Activated naive CD4-positive, alpha-beta T cell treated with anti-CD3 and anti-CD28 coated beads, Interleukin-2, amount 10 ng/mL, durations not matched to agents 7 days and 5 days (primary cell): ENCODE results near the gene VTN.

Experiments
- CTCF ChIA-PET: fragments of 350-600 bp; sonication (Branson Sonifier 250); formaldehyde crosslinking; loops from one replicate; lab custom pipeline; 2021; ENCODE audit warnings: antibody characterized with exemption; lab: Charles Lee
- DNase-seq: peaks from one replicate; pipeline ENCODE4 v3.0.0-alpha.2; 2020
- H3K27ac Mint-ChIP-seq: one replicate; pipeline ENCODE4 v1.8.0; 2021; ENCODE audit warnings: mild to moderate bottlenecking, moderate library complexity, mixed read lengths
- H3K27me3 Mint-ChIP-seq: one replicate; pipeline ENCODE4 v1.8.0; 2021; ENCODE audit warnings: mild to moderate bottlenecking, mixed read lengths
- H3K36me3 Mint-ChIP-seq: one replicate; pipeline ENCODE4 v1.8.0; 2021; ENCODE audit warnings: mixed read lengths
- H3K4me1 Mint-ChIP-seq: one replicate; pipeline ENCODE4 v1.8.0; 2021; ENCODE audit warnings: mixed read lengths
- H3K4me3 Mint-ChIP-seq: one replicate; pipeline ENCODE4 v1.8.0; 2021; ENCODE audit warnings: mild to moderate bottlenecking, moderate library complexity, mixed read lengths
- H3K9me3 Mint-ChIP-seq: one replicate; pipeline ENCODE4 v1.8.0; 2021; ENCODE audit warnings: mixed read lengths

Gene VTN

GRCh38 chr17:28370035-28370743, at the start of gene VTN:
Gene VTN (minus strand): TSS chr17:28370307. CDS start chr17:28370203, 104 bp downstream.
- Mint-ChIP-seq H3K4me1 (peaks cover 29% of the 10 kb centered on the region), H3K27me3 (peaks cover 5% of the 10 kb centered on the region), H3K9me3 (no peaks in the 10 kb centered on the region), H3K4me3 (peak within 1 kb of the TSS; percentile 87), H3K27ac (peak within 1 kb of the TSS; percentile 81), H3K36me3 (no peaks in the 10 kb centered on the region)
- CTCF ChIA-PET: no interaction called here
- DNase-seq: no peak

GRCh38 chr17:28416703-28417311, 46.7 kb upstream of the VTN start:
- H3K27ac Mint-ChIP-seq: no peak overlapping the region
- H3K36me3 Mint-ChIP-seq: no peaks in the 10 kb centered on the region
- H3K27me3 Mint-ChIP-seq: peaks cover 21% of the 10 kb centered on the region
- no peaks in the 10 kb centered on the region for H3K4me1 Mint-ChIP-seq
- no peak overlapping the region for H3K4me3 Mint-ChIP-seq
- CTCF ChIA-PET: interaction anchor here (0.6 to 3.3 kb wide), 26 partner anchors 9 to 590 kb away, joined by 3 to 22 read pairs (median 4); partner anchors contain the start of genes POLDIP2 and SLC46A1
- peak; percentile 71 for DNase-seq
- H3K9me3 Mint-ChIP-seq: no peaks in the 10 kb centered on the region

- H3K27me3 Mint-ChIP-seq: peaks cover 23% of the 10 kb centered on the region
- H3K4me1 Mint-ChIP-seq: no peaks in the 10 kb centered on the region
- DNase-seq: no peak
- H3K9me3 Mint-ChIP-seq: no peaks in the 10 kb centered on the region
- no peak overlapping the region for H3K27ac Mint-ChIP-seq
- H3K36me3 Mint-ChIP-seq: no peaks in the 10 kb centered on the region
- no peak overlapping the region for H3K4me3 Mint-ChIP-seq
- CTCF ChIA-PET: interaction anchor here (0.7 to 3.3 kb wide), 15 partner anchors 8 to 202 kb away, joined by 3 to 22 read pairs (median 5); partner anchors contain the start of gene POLDIP2
Measured at GRCh38 chr17:28415886-28416285, 45.8 kb upstream of the VTN start.

GRCh38 chr17:28413804-28414203, 43.7 kb upstream of the VTN start:
- Mint-ChIP-seq H3K4me1 (no peaks in the 10 kb centered on the region), H3K9me3 (no peaks in the 10 kb centered on the region), H3K36me3 (no peaks in the 10 kb centered on the region), H3K27ac (no peak overlapping the region), H3K4me3 (no peak overlapping the region), H3K27me3 (peaks cover 19% of the 10 kb centered on the region)
- CTCF ChIA-PET: no interaction called here
- DNase-seq: no peak

- no peak for DNase-seq
- Mint-ChIP-seq H3K27me3 (peaks cover 35% of the 10 kb centered on the region), H3K27ac (no peak overlapping the region), H3K4me1 (no peaks in the 10 kb centered on the region), H3K9me3 (no peaks in the 10 kb centered on the region), H3K4me3 (no peak overlapping the region), H3K36me3 (no peaks in the 10 kb centered on the region)
- CTCF ChIA-PET: interaction anchor here (1.4 kb wide), 1 partner anchor 14 kb away, joined by 3 read pairs; no protein-coding TSS in a partner anchor
Measured at GRCh38 chr17:28412099-28412498, 42.0 kb upstream of the VTN start.

- CTCF ChIA-PET: interaction anchor here (0.7 to 2.0 kb wide), 4 partner anchors 9 to 175 kb away, joined by 3 to 10 read pairs (median 3); no protein-coding TSS in a partner anchor
- Mint-ChIP-seq H3K27me3 (peaks cover 46% of the 10 kb centered on the region), H3K27ac (no peak overlapping the region), H3K9me3 (no peaks in the 10 kb centered on the region), H3K36me3 (no peaks in the 10 kb centered on the region), H3K4me1 (peaks cover 8% of the 10 kb centered on the region), H3K4me3 (no peak overlapping the region)
- DNase-seq: no peak
Measured at GRCh38 chr17:28407974-28408306, 37.8 kb upstream of the VTN start.

GRCh38 chr17:28407130-28407973, 37.2 kb upstream of the VTN start:
- peaks cover 46% of the 10 kb centered on the region for H3K27me3 Mint-ChIP-seq
- peaks cover 8% of the 10 kb centered on the region for H3K4me1 Mint-ChIP-seq
- H3K4me3 Mint-ChIP-seq: no peak overlapping the region
- no peak overlapping the region for H3K27ac Mint-ChIP-seq
- no peaks in the 10 kb centered on the region for H3K9me3 Mint-ChIP-seq
- no peaks in the 10 kb centered on the region for H3K36me3 Mint-ChIP-seq
- no peak for DNase-seq
- CTCF ChIA-PET: interaction anchor here (0.7 to 2.0 kb wide), 4 partner anchors 9 to 174 kb away, joined by 3 to 10 read pairs (median 3); no protein-coding TSS in a partner anchor

- Mint-ChIP-seq H3K4me3 (peak overlapping the region; percentile 62), H3K4me1 (peaks cover 12% of the 10 kb centered on the region)
Measured at GRCh38 chr17:28406473-28406814, 36.3 kb upstream of the VTN start.

GRCh38 chr17:28405632-28406472, 35.7 kb upstream of the VTN start, which contains the start of gene SLC46A1:
Gene SLC46A1 (minus strand): TSS chr17:28406212. CDS start chr17:28406114, 98 bp downstream.
- peaks cover 12% of the 10 kb centered on the region for H3K4me1 Mint-ChIP-seq
- CTCF ChIA-PET: interaction anchor here (2.3 kb wide), 1 partner anchor 11 kb away, joined by 6 read pairs; no protein-coding TSS in a partner anchor
- no peaks in the 10 kb centered on the region for H3K36me3 Mint-ChIP-seq
- H3K9me3 Mint-ChIP-seq: no peaks in the 10 kb centered on the region
- peak within 1 kb of the TSS; percentile 73 for H3K4me3 Mint-ChIP-seq
- peaks cover 42% of the 10 kb centered on the region for H3K27me3 Mint-ChIP-seq
- H3K27ac Mint-ChIP-seq: no peak within 1 kb of the TSS
- peak; percentile 59 for DNase-seq

More at GRCh38 chr17:28406473-28406814, 36.3 kb upstream of the VTN start:
- no peak for DNase-seq
- Mint-ChIP-seq H3K36me3 (no peaks in the 10 kb centered on the region), H3K27me3 (peaks cover 42% of the 10 kb centered on the region), H3K9me3 (no peaks in the 10 kb centered on the region), H3K27ac (no peak overlapping the region)
- CTCF ChIA-PET: interaction anchor here (2.3 kb wide), 1 partner anchor 11 kb away, joined by 6 read pairs; no protein-coding TSS in a partner anchor

GRCh38 chr17:28404812-28405570, 34.9 kb upstream of the VTN start:
- no peak overlapping the region for H3K27ac Mint-ChIP-seq
- no peaks in the 10 kb centered on the region for H3K9me3 Mint-ChIP-seq
- no peaks in the 10 kb centered on the region for H3K36me3 Mint-ChIP-seq
- DNase-seq: no peak
- peaks cover 42% of the 10 kb centered on the region for H3K27me3 Mint-ChIP-seq
- H3K4me1 Mint-ChIP-seq: peaks cover 12% of the 10 kb centered on the region
- peak overlapping the region; percentile 73 for H3K4me3 Mint-ChIP-seq
- CTCF ChIA-PET: interaction anchor here (1.6 to 2.3 kb wide), 3 partner anchors 10 to 172 kb away, joined by 3 to 6 read pairs (median 4); no protein-coding TSS in a partner anchor

- Mint-ChIP-seq H3K4me3 (no peak overlapping the region), H3K36me3 (no peaks in the 10 kb centered on the region), H3K9me3 (no peaks in the 10 kb centered on the region), H3K27ac (no peak overlapping the region), H3K4me1 (peaks cover 12% of the 10 kb centered on the region), H3K27me3 (peaks cover 42% of the 10 kb centered on the region)
- DNase-seq: no peak
- CTCF ChIA-PET: interaction anchor here (0.7 to 2.3 kb wide), 4 partner anchors 11 to 171 kb away, joined by 3 to 6 read pairs (median 4); no protein-coding TSS in a partner anchor
Measured at GRCh38 chr17:28404461-28404811, 34.3 kb upstream of the VTN start.

GRCh38 chr17:28404007-28404406, 33.9 kb upstream of the VTN start:
- H3K27me3 Mint-ChIP-seq: peaks cover 40% of the 10 kb centered on the region
- no peak overlapping the region for H3K4me3 Mint-ChIP-seq
- CTCF ChIA-PET: interaction anchor here (0.7 to 1.6 kb wide), 3 partner anchors 11 to 171 kb away, joined by 3 to 4 read pairs (median 4); no protein-coding TSS in a partner anchor
- no peaks in the 10 kb centered on the region for H3K9me3 Mint-ChIP-seq
- no peak overlapping the region for H3K27ac Mint-ChIP-seq
- no peaks in the 10 kb centered on the region for H3K36me3 Mint-ChIP-seq
- DNase-seq: no peak
- H3K4me1 Mint-ChIP-seq: peaks cover 12% of the 10 kb centered on the region
